NCI-H524 (cell line): ENCODE data around the gene NEU1.
"Not testable (repeated sequence)": the region's sequence is repeated elsewhere in the genome, so short reads cannot be mapped to it uniquely, and the experiment has no call there.

Source experiments
- DNase-seq, 2 experiments: peaks; one replicate each; lab custom pipeline; 2025; lab: John Stamatoyannopoulos, UW

Gene NEU1

GRCh38 chr6:31874084-31874670, 11.6 kb upstream of the NEU1 start:
- DNase-seq = no peak

GRCh38 chr6:31871046-31871659, 8.5 kb upstream of the NEU1 start:
- DNase-seq = no peak

GRCh38 chr6:31870385-31870921, 7.8 kb upstream of the NEU1 start:
- peak in 1 of 2 experiments; percentile 19 for DNase-seq

- DNase-seq = no peak
These were observed 6.7 kb upstream of the NEU1 start for GRCh38 chr6:31869343-31869742.

- not testable (repeated sequence) for DNase-seq
These were observed 6.0 kb upstream of the NEU1 start for GRCh38 chr6:31868658-31868971.

GRCh38 chr6:31865205-31866118, 2.8 kb upstream of the NEU1 start:
- no peak for DNase-seq

GRCh38 chr6:31864818-31865204, 2.2 kb upstream of the NEU1 start:
- DNase-seq = no peak

GRCh38 chr6:31864123-31864562, 1.5 kb upstream of the NEU1 start:
- DNase-seq = not testable (repeated sequence)

GRCh38 chr6:31861919-31862343, 690 bp downstream of the NEU1 start:
- no peak for DNase-seq

GRCh38 chr6:31861150-31861549, 1.5 kb downstream of the NEU1 start:
- no peak for DNase-seq

- no peak for DNase-seq
These were observed 2.3 kb downstream of the NEU1 start for GRCh38 chr6:31860349-31860748.

GRCh38 chr6:31859923-31860322, 2.7 kb downstream of the NEU1 start:
- DNase-seq = no peak

- no peak for DNase-seq
These were observed 3.9 kb downstream of the NEU1 start for GRCh38 chr6:31858707-31859106.

GRCh38 chr6:31857774-31858173, 4.8 kb downstream of the NEU1 start:
- not testable (repeated sequence) for DNase-seq

- not testable (repeated sequence) for DNase-seq
These were observed 10.5 kb downstream of the NEU1 start for GRCh38 chr6:31851980-31852718.

- no peak for DNase-seq
These were observed 11.2 kb downstream of the NEU1 start for GRCh38 chr6:31851485-31851832.

GRCh38 chr6:31850765-31851484, 11.7 kb downstream of the NEU1 start:
- no peak for DNase-seq

- DNase-seq = no peak
These were observed 15.2 kb downstream of the NEU1 start for GRCh38 chr6:31847276-31847978.

- DNase-seq = no peak
These were observed 18.1 kb downstream of the NEU1 start for GRCh38 chr6:31844507-31844906.

- no peak for DNase-seq
These were observed 20.6 kb downstream of the NEU1 start for GRCh38 chr6:31842053-31842452.

GRCh38 chr6:31839779-31840126, 22.9 kb downstream of the NEU1 start:
- DNase-seq = not testable (repeated sequence)
